Trophoblast cell (in vitro differentiated cells and primary cell): Measurements from ENCODE around the gene KLHDC7B.

Source experiments
- DNase-seq, 2 donors: peaks; one replicate each; pipeline ENCODE4 v3.0.0-alpha.2; 2016
- H2AFZ ChIP-seq: 2 replicates; pipeline ENCODE4 v1.6.1; 2013; ENCODE audit warnings: low read length, moderate library complexity, mild to moderate bottlenecking; ENCODE audit not compliant: insufficient read depth, poor library complexity
- H2AK5ac ChIP-seq: 2 replicates; pipeline ENCODE4 v1.6.1; 2013; ENCODE audit warnings: mild to moderate bottlenecking, low read length
- H2BK120ac ChIP-seq: 2 replicates; pipeline ENCODE4 v1.6.1; 2013; ENCODE audit warnings: low read length, mild to moderate bottlenecking, moderate library complexity; ENCODE audit not compliant: insufficient read depth, poor library complexity
- H2BK12ac ChIP-seq: 2 replicates; pipeline ENCODE4 v1.6.1; 2013; ENCODE audit warnings: mild to moderate bottlenecking, low read length, moderate library complexity
- H2BK5ac ChIP-seq: 2 replicates; pipeline ENCODE4 v1.6.1; 2013; ENCODE audit warnings: low read length, low read depth, moderate library complexity, mild to moderate bottlenecking; ENCODE audit not compliant: poor library complexity
- H3K14ac ChIP-seq: 2 replicates; pipeline ENCODE4 v1.6.1; 2013; ENCODE audit warnings: mild to moderate bottlenecking, low read length
- H3K18ac ChIP-seq: 2 replicates; pipeline ENCODE4 v1.6.1; 2013; ENCODE audit warnings: mild to moderate bottlenecking, low read length
- H3K23ac ChIP-seq: 2 replicates; pipeline ENCODE4 v1.6.1; 2013; ENCODE audit warnings: low read length
- H3K27ac ChIP-seq: 2 replicates; pipeline ENCODE4 v1.5.1; 2013; ENCODE audit warnings: low read depth, mild to moderate bottlenecking, inconsistent platforms, low read length, moderate library complexity
- H3K27me3 ChIP-seq: 2 replicates; pipeline ENCODE4 v1.6.1; 2013; ENCODE audit warnings: inconsistent platforms, mild to moderate bottlenecking, low read length, moderate library complexity; ENCODE audit not compliant: insufficient read depth
- H3K36me3 ChIP-seq, 2 experiments: 1 replicate in 1 of 2; 2 replicates in 1 of 2; pipeline ENCODE4 v1.6.1; 2013; ENCODE audit warnings: low read length in 2 of 2, mild to moderate bottlenecking in 2 of 2, moderate library complexity in 1 of 2; ENCODE audit not compliant: insufficient read depth in 2 of 2, control insufficient read depth in 1 of 2
- H3K4ac ChIP-seq: 2 replicates; pipeline ENCODE4 v1.6.1; 2013; ENCODE audit warnings: low read depth, mild to moderate bottlenecking, low read length, moderate library complexity
- H3K4me1 ChIP-seq, 2 experiments: 1 replicate in 1 of 2; 2 replicates in 1 of 2; pipeline ENCODE4 v1.6.1; 2013; ENCODE audit warnings: low read length in 2 of 2, mild to moderate bottlenecking in 2 of 2, moderate library complexity in 1 of 2; ENCODE audit not compliant: insufficient read depth in 2 of 2, control insufficient read depth in 1 of 2
- H3K4me2 ChIP-seq: 2 replicates; pipeline ENCODE4 v1.6.1; 2013; ENCODE audit warnings: inconsistent platforms, mild to moderate bottlenecking, low read length, moderate library complexity
- H3K4me3 ChIP-seq: 2 replicates; pipeline ENCODE4 v1.5.1; 2013; ENCODE audit warnings: mild to moderate bottlenecking, low read depth, low read length, inconsistent platforms
- H3K79me1 ChIP-seq: one replicate; pipeline ENCODE4 v1.6.1; 2013; ENCODE audit warnings: low read length
- H3K79me2 ChIP-seq: 2 replicates; pipeline ENCODE4 v1.6.1; 2013; ENCODE audit warnings: low read length, mild to moderate bottlenecking; ENCODE audit not compliant: control insufficient read depth, insufficient read depth, poor library complexity
- H3K9ac ChIP-seq: 2 replicates; pipeline ENCODE4 v1.6.1; 2013; ENCODE audit warnings: mild to moderate bottlenecking, low read length
- H3K9me3 ChIP-seq: 2 replicates; pipeline ENCODE4 v1.6.1; 2013; ENCODE audit warnings: low read depth, mild to moderate bottlenecking, control low read depth, inconsistent platforms, low read length; ENCODE audit not compliant: insufficient read depth
- H4K12ac ChIP-seq: 2 replicates; pipeline ENCODE4 v1.6.1; 2013; ENCODE audit warnings: low read depth, mild to moderate bottlenecking, low read length, moderate library complexity
- H4K8ac ChIP-seq: 2 replicates; pipeline ENCODE4 v1.6.1; 2013; ENCODE audit warnings: low read depth, mild to moderate bottlenecking, low read length, moderate library complexity
- H4K91ac ChIP-seq: one replicate; pipeline ENCODE4 v1.6.1; 2013; ENCODE audit warnings: low read depth, mild to moderate bottlenecking, low read length, moderate library complexity
- WGBS: extraction: QIAGEN DNeasy Blood & Tissue Kit; methylation state at CpG from one replicate; pipeline ENCODE4 v1.1.7; 2013; ENCODE audit warnings: missing lambda C conversion rate; ENCODE audit not compliant: insufficient read length, insufficient coverage; ENCODE audit errors: extremely low coverage; 5-methylcytosine and 5-hydroxymethylcytosine counted together

The KLHDC7B gene

DNA sequence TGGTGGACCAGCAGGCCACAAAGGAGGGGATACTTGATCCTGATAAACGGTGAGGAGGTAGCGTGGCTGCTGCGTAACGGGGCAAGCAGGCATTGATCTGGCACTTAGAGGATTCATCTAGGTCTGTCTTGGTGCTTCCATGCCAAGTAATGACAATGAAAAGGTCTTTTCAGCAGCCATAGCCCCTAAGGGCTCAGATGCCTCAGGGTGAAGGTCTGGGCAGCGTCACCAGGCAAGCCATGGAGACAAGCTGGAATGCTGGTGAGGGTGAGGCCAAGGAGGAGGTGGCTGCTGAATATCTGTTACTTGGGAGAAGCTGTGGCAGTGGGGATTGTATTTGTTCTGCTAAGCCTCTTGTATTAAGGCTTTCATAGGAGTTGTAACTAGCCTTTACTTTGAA, 41.7 kb downstream of the KLHDC7B start:
- Histone ChIP-seq H3K27me3 (no peaks in the 10 kb centered on the region), H3K79me1 (peaks cover 7% of the 10 kb centered on the region), H3K79me2 (peaks cover 5% of the 10 kb centered on the region), H3K4me2 (no peak overlapping the region), H3K14ac (no peak overlapping the region), H2BK5ac (no peak overlapping the region), H3K27ac (no peak overlapping the region), H4K12ac (no peak overlapping the region), H2AK5ac (no peak overlapping the region), H3K4ac (no peak overlapping the region), H4K8ac (no peak overlapping the region), H4K91ac (no peak overlapping the region), H3K18ac (no peak overlapping the region), H2AFZ (no peak overlapping the region), H3K9me3 (no peaks in the 10 kb centered on the region), H3K36me3 (no peaks in the 10 kb centered on the region), H2BK120ac (no peak overlapping the region), H3K4me1 (peaks cover 14 to 19% of the 10 kb centered on the region in 2 experiments), H2BK12ac (no peak overlapping the region), H3K4me3 (no peak overlapping the region), H3K9ac (no peak overlapping the region), H3K23ac (no peak overlapping the region)
- peak in 1 of 2 donors; percentile 49 for DNase-seq
- WGBS, result no CpG with 5 or more reads among the region's 5 CpGs

DNA sequence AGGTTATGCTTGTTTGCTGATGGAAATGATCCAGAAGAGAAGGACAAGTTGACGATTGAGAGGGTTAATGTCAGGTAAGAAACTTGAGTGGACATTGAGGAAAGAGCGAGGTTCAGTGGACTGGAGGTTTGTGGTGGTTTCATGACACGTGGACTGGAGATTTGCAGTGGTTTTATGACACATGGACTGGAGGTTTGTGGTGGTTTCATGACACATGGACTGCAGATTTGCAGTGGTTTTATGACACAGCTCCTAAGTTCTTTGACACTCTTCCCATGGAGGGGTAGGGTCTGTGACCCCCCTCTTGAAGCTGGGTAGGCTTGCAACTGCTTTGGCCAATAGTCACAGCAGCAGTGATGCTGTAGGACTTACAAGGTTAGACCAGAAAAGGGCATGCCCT, 49.5 kb downstream of the KLHDC7B start:
- H3K4me1 ChIP-seq, result no peaks in the 10 kb centered on the region
- H2AFZ ChIP-seq, result no peak overlapping the region
- no peaks in the 10 kb centered on the region for H3K79me1 ChIP-seq
- no peak for DNase-seq
- peaks cover 0 to 2% of the 10 kb centered on the region in 2 experiments for H3K36me3 ChIP-seq
- H3K27ac ChIP-seq, result no peak overlapping the region
- no peak overlapping the region for H3K9ac ChIP-seq
- no peaks in the 10 kb centered on the region for H3K79me2 ChIP-seq
- no peak overlapping the region for H3K23ac ChIP-seq
- no peak overlapping the region for H2AK5ac ChIP-seq
- H3K14ac ChIP-seq, result no peak overlapping the region
- H3K4ac ChIP-seq, result no peak overlapping the region
- no peak overlapping the region for H2BK120ac ChIP-seq
- no peak overlapping the region for H3K18ac ChIP-seq
- H4K91ac ChIP-seq, result no peak overlapping the region
- H2BK12ac ChIP-seq, result no peak overlapping the region
- H4K8ac ChIP-seq, result no peak overlapping the region
- H3K9me3 ChIP-seq, result peaks cover 2% of the 10 kb centered on the region
- no CpG with 5 or more reads among the region's 3 CpGs for WGBS
- H3K4me2 ChIP-seq, result no peak overlapping the region
- H4K12ac ChIP-seq, result no peak overlapping the region
- peaks cover 3% of the 10 kb centered on the region for H3K27me3 ChIP-seq
- H2BK5ac ChIP-seq, result no peak overlapping the region
- H3K4me3 ChIP-seq, result no peak overlapping the region

DNA sequence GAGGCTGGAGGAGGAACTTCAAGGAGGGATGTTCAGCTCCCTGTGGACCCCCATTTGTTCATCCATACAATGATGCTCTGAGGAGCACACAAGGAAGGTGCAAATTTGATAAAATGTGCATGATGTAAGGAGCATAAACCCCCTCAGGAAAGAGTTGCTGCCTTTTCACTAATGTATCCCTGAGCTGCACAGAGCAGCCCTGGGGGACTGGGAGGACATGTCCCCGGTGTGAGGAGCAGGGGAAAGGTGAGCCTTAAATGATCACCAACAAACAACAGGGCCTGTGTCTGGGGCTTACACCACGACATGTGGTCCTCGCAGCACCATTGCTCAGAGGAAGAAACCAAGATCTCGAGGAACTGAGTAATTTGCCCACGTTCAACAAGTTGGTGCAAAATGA, 51.4 kb downstream of the KLHDC7B start:
- no peak overlapping the region for H2BK120ac ChIP-seq
- no peak overlapping the region for H4K8ac ChIP-seq
- H3K4me2 ChIP-seq, result no peak overlapping the region
- no peak overlapping the region for H4K91ac ChIP-seq
- no peak overlapping the region for H2AFZ ChIP-seq
- H3K9me3 ChIP-seq, result peaks cover 2% of the 10 kb centered on the region
- H3K79me1 ChIP-seq, result no peaks in the 10 kb centered on the region
- DNase-seq, result no peak
- no peak overlapping the region for H3K9ac ChIP-seq
- peaks cover 0 to 2% of the 10 kb centered on the region in 2 experiments for H3K36me3 ChIP-seq
- peaks cover 12% of the 10 kb centered on the region for H3K27me3 ChIP-seq
- no peak overlapping the region for H3K23ac ChIP-seq
- no peak overlapping the region for H3K27ac ChIP-seq
- no peak overlapping the region for H2BK12ac ChIP-seq
- H3K14ac ChIP-seq, result no peak overlapping the region
- H2AK5ac ChIP-seq, result no peak overlapping the region
- no peak overlapping the region for H3K18ac ChIP-seq
- no peak overlapping the region for H2BK5ac ChIP-seq
- H4K12ac ChIP-seq, result no peak overlapping the region
- H3K4me1 ChIP-seq, result peaks cover 3 to 4% of the 10 kb centered on the region in 2 experiments
- H3K4ac ChIP-seq, result no peak overlapping the region
- no peak overlapping the region for H3K4me3 ChIP-seq
- no CpG with 5 or more reads among the region's 5 CpGs for WGBS
- H3K79me2 ChIP-seq, result no peaks in the 10 kb centered on the region

DNA sequence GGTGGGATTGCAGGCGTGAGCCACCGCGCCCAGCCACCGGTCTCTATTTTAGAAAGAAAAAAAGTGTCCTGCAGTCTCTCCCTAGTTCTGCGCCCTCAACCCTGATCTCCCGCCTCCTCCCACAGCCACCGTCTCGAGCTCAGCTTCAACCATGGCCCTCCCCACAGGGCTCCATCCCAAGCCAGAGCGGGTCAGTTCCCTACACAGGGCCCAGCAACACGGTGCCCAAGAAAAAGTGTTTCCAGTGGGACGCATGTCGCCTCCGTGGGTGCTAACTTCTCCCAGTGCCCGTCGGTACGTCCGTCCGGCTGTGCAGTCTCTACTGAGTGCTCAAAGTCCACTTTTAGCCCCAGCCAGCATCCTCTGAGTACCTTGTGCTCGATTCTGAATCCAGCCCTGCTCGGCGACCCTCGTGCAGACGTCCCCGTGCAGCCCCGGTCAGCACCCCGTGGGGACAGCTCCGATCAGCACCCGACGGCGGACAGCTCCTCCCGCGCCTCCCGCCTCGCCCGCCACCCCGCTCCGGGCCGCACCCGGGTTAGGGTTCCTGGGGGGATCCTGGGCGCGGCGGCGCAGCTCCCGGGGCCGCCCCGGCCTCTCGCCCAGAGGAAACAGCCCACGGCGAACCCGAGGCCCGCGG, 54.2 kb downstream of the KLHDC7B start:
- H4K8ac ChIP-seq, result no peak overlapping the region
- H3K27ac ChIP-seq, result no peak overlapping the region
- no peak overlapping the region for H4K12ac ChIP-seq
- H3K4me2 ChIP-seq, result peak overlapping the region; percentile 74
- no peaks in the 10 kb centered on the region for H3K79me1 ChIP-seq
- peaks cover 19% of the 10 kb centered on the region for H3K27me3 ChIP-seq
- H3K23ac ChIP-seq, result no peak overlapping the region
- H3K9me3 ChIP-seq, result peaks cover 2% of the 10 kb centered on the region
- H3K4me3 ChIP-seq, result peak overlapping the region; percentile 1
- H3K14ac ChIP-seq, result no peak overlapping the region
- H3K9ac ChIP-seq, result no peak overlapping the region
- no peak overlapping the region for H4K91ac ChIP-seq
- H2BK5ac ChIP-seq, result no peak overlapping the region
- no peak overlapping the region for H2BK120ac ChIP-seq
- H3K4ac ChIP-seq, result no peak overlapping the region
- H2AK5ac ChIP-seq, result no peak overlapping the region
- H3K79me2 ChIP-seq, result no peaks in the 10 kb centered on the region
- no peak overlapping the region for H3K18ac ChIP-seq
- peak; percentile 31 to 56 for DNase-seq
- no CpG with 5 or more reads among the region's 52 CpGs for WGBS
- peaks cover 3 to 4% of the 10 kb centered on the region in 2 experiments for H3K4me1 ChIP-seq
- no peak overlapping the region for H2BK12ac ChIP-seq
- H2AFZ ChIP-seq, result no peak overlapping the region
- H3K36me3 ChIP-seq, result peaks cover 0 to 2% of the 10 kb centered on the region in 2 experiments
